Adrenal gland (tissue), 5 donors: ENCODE measurements around the gene NPPB.

Experiments used
- CTCF ChIP-seq, 6 experiments: fragments of 450-650 bp in 4 of 6; fragments of 200-600 bp in 2 of 6; sonication (generic) in 1 of 6; IDR thresholded peaks; 1 replicate in 5 of 6; 2 replicates in 1 of 6; pipeline versions ENCODE4 v1.5.1 to v1.8.0; 2016 to 2021; ENCODE audit warnings: antibody characterized with exemption in 6 of 6, mild to moderate bottlenecking in 2 of 6, moderate library complexity in 1 of 6
- POLR2A ChIP-seq, 2 donors: fragments of 450-650 bp; IDR thresholded peaks; one replicate each; pipeline ENCODE4 v1.6.1; 2017; ENCODE audit warnings: antibody characterized with exemption in 2 of 2, mild to moderate bottlenecking in 2 of 2, moderate library complexity in 1 of 2
- donor health status: DM: no; HTN: no; CAD: no.

- TF ChIP-seq CTCF (IDR thresholded peaks at IDR 0.05) (no peak), POLR2A (IDR thresholded peaks at IDR 0.05) (no peak)
Observed at GRCh38 chr1:11903210-11903609, 44.5 kb upstream of the NPPB start.
